Testis (tissue), 3 donors: ENCODE data around the gene ANO7. TPM values are rescaled to one million over a fixed set of nuclear protein-coding genes. Genes with fewer than 3 reads are reported as not detected.

Experiments used
- DNase-seq: peaks from one replicate; pipeline ENCODE4 v3.0.0-alpha.2; 2019
- H3K27ac ChIP-seq, 2 donors: fragments of 200-600 bp; sonication (generic); one replicate each; pipeline ENCODE4 v1.5.1; 2019
- H3K27me3 ChIP-seq: fragments of 200-600 bp; sonication (generic); one replicate; pipeline ENCODE4 v1.5.1; 2019
- H3K36me3 ChIP-seq: fragments of 200-600 bp; sonication (generic); one replicate; pipeline ENCODE4 v1.5.1; 2017; ENCODE audit warnings: low read depth; ENCODE audit errors: missing control alignments
- H3K4me1 ChIP-seq: fragments of 200-600 bp; sonication (generic); one replicate; pipeline ENCODE4 v1.5.1; 2019
- H3K4me3 ChIP-seq, 2 donors: fragments of 200-600 bp; sonication (generic); one replicate each; pipeline ENCODE4 v1.5.1; 2017 to 2019
- H3K9me3 ChIP-seq: fragments of 200-600 bp; sonication (generic); one replicate; pipeline ENCODE4 v1.5.1; 2017
- POLR2A ChIP-seq: fragments of 450-650 bp; IDR thresholded peaks from one replicate; pipeline ENCODE4 v1.6.1; 2017; ENCODE audit warnings: antibody characterized with exemption, mild to moderate bottlenecking, moderate library complexity
- WGBS, 2 donors: methylation state at CpG; one replicate each; pipeline ENCODE4 v1.1.5; 2018; 5-methylcytosine and 5-hydroxymethylcytosine counted together
- intact Hi-C: fragments of 100-400 bp; cut with DNase I; formaldehyde crosslinking; loops from one replicate; pipeline ENCODE4 v1.15.1; 2023; ENCODE audit warnings: low total_unique reads
- polyA plus RNA-seq: library from polyadenylated mRNA; stranded (reverse); fragments of 350-450 nt; fragmentation: Illumina TruSeq; extraction: RNeasy Lipid Tissue Mini Kit (QIAGEN cat#74804); gene quantifications from one replicate; pipeline ENCODE4 v1.2.3, GENCODE V29; 2014; ENCODE audit warnings: low read depth, low replicate concordance; ENCODE audit not compliant: insufficient read depth
- total RNA-seq, 2 donors: library from RNA; depleted of rRNA; stranded (reverse); fragments of >200 nt; gene quantifications; one replicate each; pipeline ENCODE4 v1.2.3, GENCODE V29; 2016
- TF ChIP-seq, protein P1 (sequence below), 3 experiments: fragments of 450-650 bp in 2 of 3; fragments of 200-600 bp in 1 of 3; sonication (generic) in 1 of 3; IDR thresholded peaks; one replicate each; pipeline ENCODE4 v1.5.1; 2016 to 2019; ENCODE audit warnings: antibody characterized with exemption in 3 of 3, mild to moderate bottlenecking in 2 of 3, moderate library complexity in 1 of 3

The ANO7 gene
- total and polyA plus RNA-seq, 3 donors from 2014 or later: 1.2 to 2.5 (median 1.9) TPM

DNA sequence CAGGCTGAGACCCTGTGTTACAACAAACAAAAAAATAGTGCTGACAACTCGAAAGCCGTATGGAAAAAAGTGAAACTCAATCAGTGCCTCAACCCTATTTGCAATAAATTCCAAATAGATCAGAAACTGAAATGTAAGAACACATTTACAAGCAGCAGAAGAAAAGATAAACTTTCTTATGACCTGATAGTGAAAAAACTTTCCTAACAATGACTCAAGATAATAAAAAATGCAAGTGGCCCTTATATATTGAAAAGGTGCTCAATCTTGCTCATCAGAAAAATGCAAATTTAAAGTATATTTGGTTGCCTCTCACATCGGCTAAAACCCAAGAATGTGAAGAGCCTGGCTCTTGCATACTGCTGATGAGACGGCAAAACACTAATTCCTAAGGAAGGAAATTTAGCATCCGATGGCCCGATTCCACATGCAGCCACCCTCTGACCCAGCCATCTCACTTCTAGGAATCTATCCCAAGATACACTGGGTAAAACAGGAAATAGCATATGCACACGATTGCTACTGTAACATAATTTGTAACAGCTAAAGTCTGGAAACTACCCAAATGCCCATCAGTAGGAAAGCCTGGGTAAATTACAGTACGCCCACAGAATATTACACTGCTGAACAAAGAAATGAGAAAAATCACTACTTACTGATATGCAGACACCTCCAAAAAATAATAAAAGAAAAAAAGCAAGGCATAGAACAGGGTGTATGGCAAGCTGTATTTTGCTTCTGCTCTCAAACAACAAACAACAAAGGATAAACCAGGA, 70.2 kb downstream of the ANO7 start:
- no peaks in the 10 kb centered on the region for H3K9me3 ChIP-seq

DNA sequence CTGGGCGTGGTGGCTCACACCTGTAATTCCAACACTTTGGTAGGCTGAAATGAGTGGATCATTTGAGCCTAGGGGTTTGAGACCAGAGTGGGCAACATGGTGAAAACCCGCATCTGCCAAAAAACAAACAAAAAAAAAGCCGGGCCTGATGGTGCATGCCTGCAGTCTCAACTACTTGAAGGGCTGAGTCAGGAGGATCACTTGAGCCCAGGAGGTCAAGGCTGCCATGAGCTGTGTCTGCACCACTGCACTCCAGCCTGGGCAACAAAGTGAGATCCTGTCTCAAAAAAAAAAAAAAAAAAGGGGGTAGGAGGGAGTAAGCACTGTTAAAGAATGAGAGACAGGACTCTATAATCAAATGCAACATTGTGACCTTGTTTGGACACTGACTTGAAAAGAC, 72.4 kb downstream of the ANO7 start:
- H3K4me1 ChIP-seq: no peaks in the 10 kb centered on the region
- WGBS, 2 donors: 80 to 95% methylated on average over 3 of the region's 3 CpGs
- TF ChIP-seq, protein P1, sequence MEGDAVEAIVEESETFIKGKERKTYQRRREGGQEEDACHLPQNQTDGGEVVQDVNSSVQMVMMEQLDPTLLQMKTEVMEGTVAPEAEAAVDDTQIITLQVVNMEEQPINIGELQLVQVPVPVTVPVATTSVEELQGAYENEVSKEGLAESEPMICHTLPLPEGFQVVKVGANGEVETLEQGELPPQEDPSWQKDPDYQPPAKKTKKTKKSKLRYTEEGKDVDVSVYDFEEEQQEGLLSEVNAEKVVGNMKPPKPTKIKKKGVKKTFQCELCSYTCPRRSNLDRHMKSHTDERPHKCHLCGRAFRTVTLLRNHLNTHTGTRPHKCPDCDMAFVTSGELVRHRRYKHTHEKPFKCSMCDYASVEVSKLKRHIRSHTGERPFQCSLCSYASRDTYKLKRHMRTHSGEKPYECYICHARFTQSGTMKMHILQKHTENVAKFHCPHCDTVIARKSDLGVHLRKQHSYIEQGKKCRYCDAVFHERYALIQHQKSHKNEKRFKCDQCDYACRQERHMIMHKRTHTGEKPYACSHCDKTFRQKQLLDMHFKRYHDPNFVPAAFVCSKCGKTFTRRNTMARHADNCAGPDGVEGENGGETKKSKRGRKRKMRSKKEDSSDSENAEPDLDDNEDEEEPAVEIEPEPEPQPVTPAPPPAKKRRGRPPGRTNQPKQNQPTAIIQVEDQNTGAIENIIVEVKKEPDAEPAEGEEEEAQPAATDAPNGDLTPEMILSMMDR (IDR thresholded peaks at IDR 0.05): no peak
- no peak for TF ChIP-seq POLR2A
- no peak for DNase-seq
- no peaks in the 10 kb centered on the region for H3K9me3 ChIP-seq
- intact Hi-C loops: no loop called here
- no peak overlapping the region for H3K27ac ChIP-seq
- no peak overlapping the region for H3K4me3 ChIP-seq
- no peaks in the 10 kb centered on the region for H3K27me3 ChIP-seq
- no peaks in the 10 kb centered on the region for H3K36me3 ChIP-seq

More for the DNA sequence above, 70.2 kb downstream of the ANO7 start:
- intact Hi-C loops: no loop called here
- 56 to 58% methylated on average over 8 of the region's 8 CpGs for WGBS, 2 donors
- no peak for DNase-seq
- Histone ChIP-seq H3K27me3 (no peaks in the 10 kb centered on the region), H3K4me1 (peaks cover 5% of the 10 kb centered on the region), H3K4me3 (no peak overlapping the region), H3K36me3 (no peaks in the 10 kb centered on the region), H3K27ac (no peak overlapping the region)
- TF ChIP-seq POLR2A: no peak
- TF ChIP-seq, protein P1 (IDR thresholded peaks at IDR 0.05): no peak

DNA sequence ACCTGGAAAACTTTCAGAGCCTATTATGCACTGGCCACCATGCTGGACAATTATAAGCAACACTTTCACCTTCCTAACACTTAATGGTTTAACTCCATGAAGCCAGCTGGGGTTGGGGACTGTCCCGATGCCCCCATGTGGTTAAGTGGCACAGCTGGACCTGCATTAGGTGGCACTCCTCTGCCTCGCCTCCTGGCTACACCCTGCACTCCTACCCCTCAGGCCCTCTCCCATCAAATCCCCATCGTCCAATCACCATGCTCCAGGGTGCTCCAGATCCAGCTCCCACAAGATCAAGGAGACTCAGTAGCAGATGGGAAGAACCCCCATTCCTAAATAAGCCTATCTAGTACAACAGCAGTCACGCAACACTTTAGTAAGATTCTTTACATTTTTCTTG, 73.2 kb downstream of the ANO7 start:
- H3K4me1 ChIP-seq: no peaks in the 10 kb centered on the region
- 92 to 94% methylated on average over 4 of the region's 4 CpGs for WGBS, 2 donors
- H3K36me3 ChIP-seq: no peaks in the 10 kb centered on the region
- H3K27me3 ChIP-seq: no peaks in the 10 kb centered on the region
- H3K4me3 ChIP-seq: no peak overlapping the region
- H3K27ac ChIP-seq: no peak overlapping the region
- no peaks in the 10 kb centered on the region for H3K9me3 ChIP-seq
- no peak for DNase-seq
- intact Hi-C loops: no loop called here
- no peak for TF ChIP-seq POLR2A
- TF ChIP-seq, protein P1 (IDR thresholded peaks at IDR 0.05): no peak

DNA sequence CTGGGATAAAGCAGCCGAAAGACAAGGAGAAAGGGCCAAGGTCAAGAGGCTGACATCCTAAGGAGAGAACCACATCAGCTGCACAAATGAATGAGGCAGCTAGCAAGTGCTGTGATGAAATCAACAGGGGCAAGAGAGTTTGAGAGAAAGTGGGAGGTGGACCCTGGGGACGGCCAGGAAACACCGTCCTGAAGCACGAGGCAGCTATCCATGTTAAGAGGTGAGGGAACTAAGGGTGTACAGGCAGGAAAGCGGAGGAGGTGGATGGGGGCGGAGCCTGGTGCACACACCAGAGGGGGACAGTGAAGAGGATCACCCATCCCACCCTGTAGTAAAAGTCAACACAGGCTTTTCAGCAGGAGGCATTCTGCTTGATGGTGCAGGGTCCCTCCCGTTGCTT, 74.6 kb downstream of the ANO7 start:
- no peak for DNase-seq
- no peak for TF ChIP-seq POLR2A
- TF ChIP-seq, protein P1 (IDR thresholded peaks at IDR 0.05): no peak
- no peaks in the 10 kb centered on the region for H3K4me1 ChIP-seq
- WGBS, 2 donors: 84 to 91% methylated on average over 7 of the region's 7 CpGs
- H3K9me3 ChIP-seq: no peaks in the 10 kb centered on the region
- no peak overlapping the region for H3K27ac ChIP-seq
- no peaks in the 10 kb centered on the region for H3K27me3 ChIP-seq
- H3K4me3 ChIP-seq: no peak overlapping the region
- intact Hi-C loops: no loop called here
- no peaks in the 10 kb centered on the region for H3K36me3 ChIP-seq

DNA sequence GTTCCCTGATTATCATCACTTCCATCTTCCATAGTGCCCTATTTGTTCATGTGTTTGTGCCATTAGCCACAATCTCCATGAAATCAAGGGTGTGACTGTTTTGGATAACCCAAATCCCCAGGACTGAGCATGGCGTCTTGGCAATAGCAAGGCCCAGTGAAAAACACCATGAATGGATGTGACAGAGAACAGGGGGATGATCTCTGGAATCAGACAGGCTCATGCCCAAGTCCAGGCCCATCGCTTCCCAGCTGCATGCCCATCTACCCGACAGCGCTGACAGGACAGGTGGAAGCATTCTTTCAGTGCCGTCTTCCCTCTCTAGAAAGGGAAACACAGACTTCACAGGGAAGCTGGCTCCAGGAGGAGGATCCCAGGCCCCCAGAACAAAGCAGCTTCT, 77.0 kb downstream of the ANO7 start:
- Histone ChIP-seq H3K36me3 (no peaks in the 10 kb centered on the region), H3K4me1 (no peaks in the 10 kb centered on the region), H3K27ac (no peak overlapping the region), H3K27me3 (no peaks in the 10 kb centered on the region), H3K9me3 (no peaks in the 10 kb centered on the region), H3K4me3 (no peak overlapping the region)
- 73 to 97% methylated on average over 4 to 5 of the region's 5 CpGs for WGBS, 2 donors
- intact Hi-C loops: no loop called here
- DNase-seq: no peak
- no peak for TF ChIP-seq POLR2A
- TF ChIP-seq, protein P1 (IDR thresholded peaks at IDR 0.05): no peak
